ENCODE measurements around the gene SFI1. TPM values are rescaled to one million over a fixed set of nuclear protein-coding genes. Genes with fewer than 3 reads are reported as not detected.

SFI1 gene
- total RNA-seq, 1 experiment from 2014 or later, result 61.6 TPM

DNA sequence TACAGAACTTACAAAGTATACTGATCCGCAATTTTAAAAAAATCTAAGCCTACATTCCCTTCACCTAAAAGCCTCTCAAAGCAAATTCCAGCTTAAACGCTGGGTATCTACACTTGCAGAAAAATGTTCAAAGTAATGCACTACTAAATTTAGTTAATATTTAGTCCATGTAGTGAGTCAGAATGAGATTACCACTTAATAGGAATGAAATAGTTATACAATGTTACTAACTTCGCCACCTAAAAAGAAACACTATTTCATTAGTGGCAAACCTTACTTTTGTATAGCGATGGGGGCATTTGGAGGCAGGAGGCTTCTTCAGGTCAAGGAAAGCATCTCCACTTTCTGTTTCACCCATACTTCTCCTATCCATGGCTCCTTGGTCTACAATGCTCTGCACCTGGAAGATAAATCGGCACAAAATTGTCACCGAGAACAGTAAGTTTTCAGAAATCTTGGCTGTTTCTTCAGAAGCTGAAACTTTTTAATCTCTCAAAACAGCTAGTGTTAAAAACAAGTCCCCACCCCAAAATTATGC is 7.9 kb upstream of the SFI1 start:
- no TSS peak for BruUV-seq (replicated peaks)
- no peaks in the 10 kb centered on the region for H3K27me3 ChIP-seq (replicated peaks; ENCODE audit: insufficient read depth, low read depth, low read length, poor library complexity)
- TF ChIP-seq EZH2 (IDR thresholded peaks at IDR 0.05; ENCODE audit: borderline replicate concordance, low read depth, low read length, poor library complexity, severe bottlenecking), result no peak
- no peak for TF ChIP-seq CTCF (conservative IDR thresholded peaks at IDR 0.05; ENCODE audit: low read depth, low read length)
- H3K4me1 ChIP-seq (ENCODE audit: insufficient read depth, low read length, poor library complexity, severe bottlenecking), result peaks cover 10% of the 10 kb centered on the region
- peaks cover 39% of the 10 kb centered on the region for H3K36me3 ChIP-seq (ENCODE audit: insufficient read depth, low read length, poor library complexity, severe bottlenecking)
- ChIA-PET CTCF (no interaction called here), POLR2A (ENCODE audit: low non-redundant PET) (no interaction called here)
- H3K9me3 ChIP-seq (ENCODE audit: low read depth, low read length, poor library complexity, severe bottlenecking), result no peaks in the 10 kb centered on the region
- peak overlapping the region; percentile 98 for H3K27ac ChIP-seq (ENCODE audit: low read depth, low read length, poor library complexity, severe bottlenecking)
- intact Hi-C loops (cut with micrococcal nuclease; ENCODE audit: unreplicated experiment), result no loop called here
- H3K4me3 ChIP-seq (ENCODE audit: low read depth, low read length, poor library complexity, severe bottlenecking), result peak overlapping the region; percentile 73
- no peak for DNase-seq (ENCODE audit: low spot score)

DNA sequence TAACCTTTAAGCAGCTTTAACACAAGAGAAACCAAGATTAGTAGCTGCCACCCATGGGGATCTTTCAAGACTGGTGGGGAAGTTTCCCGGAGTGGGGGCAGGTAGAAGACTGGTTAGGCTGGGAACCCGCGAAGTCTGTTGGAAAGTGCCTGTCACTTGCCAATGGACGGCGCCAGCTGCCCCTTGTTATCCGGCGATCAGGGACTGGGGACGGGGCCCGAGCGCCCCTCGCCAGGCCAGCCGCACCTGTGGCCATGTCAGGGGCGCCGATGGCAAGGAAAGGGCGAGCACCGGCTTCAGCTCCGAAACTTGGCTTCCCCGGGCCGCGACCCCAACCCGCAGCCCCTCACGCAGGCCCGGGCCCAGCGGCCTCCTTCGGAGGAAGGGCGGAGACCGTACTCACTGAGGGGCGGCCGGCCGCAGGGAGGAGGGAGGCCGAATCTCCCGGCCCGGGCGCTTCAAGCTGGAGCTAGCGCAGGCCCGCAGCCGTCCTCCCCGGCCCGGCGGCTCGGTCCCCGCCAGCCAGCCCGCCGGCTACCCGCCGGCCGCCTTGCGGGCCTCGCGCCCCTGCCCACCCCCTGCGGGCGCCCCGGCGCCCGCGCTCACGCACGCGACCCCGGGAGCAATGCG is 7.2 kb upstream of the SFI1 start:
- ChIA-PET POLR2A (ENCODE audit: low non-redundant PET) (no interaction called here), CTCF (interaction anchor here (0.5 to 0.6 kb wide), 2 partner anchors 10 to 102 kb away, joined by 3 to 5 read pairs; no protein-coding TSS in a partner anchor)
- DNase-seq (ENCODE audit: low spot score), result peak; percentile 42
- intact Hi-C loops (cut with micrococcal nuclease; ENCODE audit: unreplicated experiment), result no loop called here
- BruUV-seq (replicated peaks), result no TSS peak
- H3K9me3 ChIP-seq (ENCODE audit: low read depth, low read length, poor library complexity, severe bottlenecking), result no peaks in the 10 kb centered on the region
- peak overlapping the region; percentile 73 for H3K4me3 ChIP-seq (ENCODE audit: low read depth, low read length, poor library complexity, severe bottlenecking)
- peak overlapping the region; percentile 98 for H3K27ac ChIP-seq (ENCODE audit: low read depth, low read length, poor library complexity, severe bottlenecking)
- H3K36me3 ChIP-seq (ENCODE audit: insufficient read depth, low read length, poor library complexity, severe bottlenecking), result peaks cover 32% of the 10 kb centered on the region
- H3K4me1 ChIP-seq (ENCODE audit: insufficient read depth, low read length, poor library complexity, severe bottlenecking), result peaks cover 10% of the 10 kb centered on the region
- no peak for TF ChIP-seq CTCF (conservative IDR thresholded peaks at IDR 0.05; ENCODE audit: low read depth, low read length)
- TF ChIP-seq EZH2 (IDR thresholded peaks at IDR 0.05; ENCODE audit: borderline replicate concordance, low read depth, low read length, poor library complexity, severe bottlenecking), result no peak
- H3K27me3 ChIP-seq (replicated peaks; ENCODE audit: insufficient read depth, low read depth, low read length, poor library complexity), result no peaks in the 10 kb centered on the region

GRCh38 chr22:31489632-31490495 is 6.5 kb upstream of the SFI1 start, which contains the start of gene EIF4ENIF1:
Gene EIF4ENIF1 (minus strand): TSS chr22:31489842. CDS start chr22:31488718, 1,124 bp downstream.
- Histone ChIP-seq H3K27ac (ENCODE audit: low read depth, low read length, poor library complexity, severe bottlenecking) (peak within 1 kb of the TSS; percentile 98), H3K36me3 (ENCODE audit: insufficient read depth, low read length, poor library complexity, severe bottlenecking) (peaks cover 25% of the 10 kb centered on the region), H3K27me3 (replicated peaks; ENCODE audit: insufficient read depth, low read depth, low read length, poor library complexity) (no peaks in the 10 kb centered on the region), H3K4me3 (ENCODE audit: low read depth, low read length, poor library complexity, severe bottlenecking) (peak within 1 kb of the TSS; percentile 73), H3K9me3 (ENCODE audit: low read depth, low read length, poor library complexity, severe bottlenecking) (no peaks in the 10 kb centered on the region), H3K4me1 (ENCODE audit: insufficient read depth, low read length, poor library complexity, severe bottlenecking) (peaks cover 10% of the 10 kb centered on the region)
- POLR2A ChIA-PET (ENCODE audit: low non-redundant PET), result no interaction called here
- no TSS peak for BruUV-seq (replicated peaks)
- CTCF ChIA-PET, result interaction anchor here (0.5 to 0.6 kb wide), 2 partner anchors 11 to 103 kb away, joined by 3 to 5 read pairs; no protein-coding TSS in a partner anchor
- TF ChIP-seq EZH2 (IDR thresholded peaks at IDR 0.05; ENCODE audit: borderline replicate concordance, low read depth, low read length, poor library complexity, severe bottlenecking) (no peak), CTCF (conservative IDR thresholded peaks at IDR 0.05; ENCODE audit: low read depth, low read length) (no peak)
- DNase-seq (ENCODE audit: low spot score), result peak; percentile 94
- intact Hi-C loops (cut with micrococcal nuclease; ENCODE audit: unreplicated experiment), result no loop called here
